Activated CD4-positive, alpha-beta T cell treated with anti-CD3 and anti-CD28 coated beads, Interleukin-2, amount 50 U/mL, for 24 hours (primary cell): ENCODE data around the gene CENPO.

Experiments
- DNase-seq, 2 donors: peaks; one replicate each; pipeline ENCODE4 v3.0.0-alpha.2; 2020; ENCODE audit warnings: low read depth in 1 of 2, low spot score in 1 of 2

Gene CENPO

DNA sequence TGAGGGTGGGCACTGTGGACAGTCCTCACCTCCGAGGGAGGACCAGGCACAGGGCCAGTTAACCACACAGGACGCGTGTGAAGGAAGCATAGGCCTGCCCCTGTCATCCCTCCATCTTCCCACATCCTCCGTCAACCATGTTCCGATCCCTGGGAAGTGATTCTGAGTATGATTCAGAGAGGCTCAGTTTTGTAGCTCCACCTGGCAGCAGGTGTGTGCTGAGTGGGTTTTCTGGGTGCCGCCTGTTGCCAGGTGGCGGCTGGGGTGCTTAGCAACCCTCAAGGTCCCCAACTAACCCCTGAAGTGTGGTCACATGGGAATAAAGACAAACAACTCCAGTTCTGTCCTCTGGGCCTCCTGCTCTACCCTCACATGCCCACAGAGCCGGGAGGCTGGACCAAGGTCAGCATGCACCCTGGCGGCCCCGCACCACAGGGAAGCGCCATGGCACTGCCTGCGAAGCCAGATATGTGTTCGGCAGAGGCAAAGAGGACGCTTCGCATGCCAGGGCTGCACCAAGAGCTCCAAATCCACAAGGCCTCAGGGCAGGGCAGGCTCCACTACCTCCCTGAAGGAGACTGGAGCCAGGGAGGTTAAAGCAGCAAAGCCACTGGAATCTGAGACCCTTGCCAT lies 66.9 kb downstream of the CENPO start:
- no peak for DNase-seq

DNA sequence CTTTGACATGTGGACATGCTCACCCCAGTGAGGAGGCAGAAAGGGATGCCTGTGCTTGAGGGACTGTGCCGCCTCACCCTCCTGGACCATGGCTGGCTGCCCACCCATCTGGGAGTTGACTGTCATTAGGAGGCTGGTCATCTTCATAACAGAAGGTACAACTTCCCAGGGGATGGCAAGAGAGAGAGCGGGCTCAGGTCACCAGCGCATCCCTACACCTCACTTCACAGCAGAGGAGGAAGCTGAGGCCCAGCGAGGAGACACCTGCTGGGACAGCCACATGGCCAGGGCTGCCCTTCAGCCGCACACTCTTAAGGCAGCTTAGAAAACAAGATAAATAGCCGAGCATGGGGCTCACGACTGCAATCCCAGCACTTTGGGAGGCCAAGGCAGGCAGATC lies 67.4 kb downstream of the CENPO start:
- DNase-seq = no peak

DNA sequence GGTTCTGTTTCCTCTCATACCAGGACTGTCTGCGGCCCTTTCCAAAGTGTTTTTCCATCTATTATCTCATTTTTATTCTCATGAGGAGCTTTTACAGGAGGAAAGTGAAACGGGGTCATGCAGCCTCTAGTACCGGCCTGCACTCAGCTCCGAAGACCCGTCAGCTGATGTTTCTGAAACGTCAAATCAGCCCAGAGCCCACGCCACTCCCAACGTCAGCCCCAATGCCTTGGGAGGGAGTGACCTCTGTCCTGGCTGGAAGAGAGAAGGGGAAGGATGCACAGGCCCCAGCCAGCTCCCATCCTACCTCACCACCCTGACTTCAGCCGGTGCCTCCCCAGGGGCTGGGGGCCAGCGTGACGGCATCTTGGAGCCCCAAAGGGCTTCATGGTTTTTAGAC lies 68.3 kb downstream of the CENPO start:
- DNase-seq = no peak

DNA sequence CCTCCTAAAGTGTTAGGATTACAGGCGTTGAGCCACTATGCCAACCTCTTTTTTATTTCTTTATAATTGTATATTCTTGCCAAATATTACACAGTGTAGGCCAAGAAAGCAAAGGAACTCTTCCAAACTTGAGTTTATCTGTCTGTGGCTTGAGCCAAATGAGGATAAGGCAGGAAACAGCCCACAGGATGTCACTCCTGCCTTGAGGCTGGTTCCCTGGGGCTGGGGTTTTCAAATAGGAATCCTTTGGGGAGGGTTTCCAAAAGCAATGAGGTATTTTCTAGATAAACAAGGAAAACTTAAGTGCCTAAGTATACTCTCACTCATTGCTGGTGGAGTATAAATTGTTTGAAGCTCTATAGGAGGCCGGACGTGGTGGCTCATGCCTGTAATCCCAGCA lies 70.4 kb downstream of the CENPO start:
- DNase-seq = no peak

DNA sequence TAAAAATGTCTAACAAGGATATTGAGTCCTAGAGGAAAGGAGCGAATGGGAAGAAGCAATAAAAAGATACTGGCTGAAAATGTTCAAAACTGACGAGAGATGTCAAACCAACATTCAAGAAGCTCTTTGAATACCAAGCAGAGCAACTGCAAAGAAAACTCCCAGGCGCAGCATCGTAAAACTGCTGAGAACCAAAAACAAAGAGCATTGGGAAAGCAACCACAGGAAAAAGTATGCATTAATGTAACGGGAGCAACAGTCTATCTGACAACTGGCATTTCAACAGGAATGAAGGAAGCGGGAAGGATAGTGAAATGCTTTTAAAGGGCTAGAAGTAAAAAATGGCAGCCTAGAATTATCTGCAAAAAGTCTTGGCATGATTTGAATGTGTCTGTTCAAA lies 73.7 kb downstream of the CENPO start:
- no peak for DNase-seq

DNA sequence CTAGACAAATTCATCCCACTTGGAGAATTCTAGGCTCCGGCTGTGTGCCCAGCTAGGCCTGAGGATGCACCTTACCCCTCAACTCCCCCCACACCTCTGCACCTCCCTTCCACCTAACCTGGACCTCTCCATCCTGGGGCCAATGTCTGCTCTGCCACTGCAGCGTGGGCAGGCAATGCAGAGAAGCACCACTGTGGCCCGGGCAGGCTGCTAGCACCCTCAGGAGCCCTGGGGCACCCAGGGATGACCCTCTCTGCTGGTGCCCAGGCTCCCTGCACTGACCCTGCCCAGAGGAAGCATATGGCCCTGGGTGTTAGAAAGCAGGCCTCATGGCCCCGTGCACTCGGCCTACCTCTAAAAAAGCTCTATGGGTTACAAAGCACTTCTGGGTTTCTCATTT lies 77.2 kb downstream of the CENPO start:
- no peak for DNase-seq

DNA sequence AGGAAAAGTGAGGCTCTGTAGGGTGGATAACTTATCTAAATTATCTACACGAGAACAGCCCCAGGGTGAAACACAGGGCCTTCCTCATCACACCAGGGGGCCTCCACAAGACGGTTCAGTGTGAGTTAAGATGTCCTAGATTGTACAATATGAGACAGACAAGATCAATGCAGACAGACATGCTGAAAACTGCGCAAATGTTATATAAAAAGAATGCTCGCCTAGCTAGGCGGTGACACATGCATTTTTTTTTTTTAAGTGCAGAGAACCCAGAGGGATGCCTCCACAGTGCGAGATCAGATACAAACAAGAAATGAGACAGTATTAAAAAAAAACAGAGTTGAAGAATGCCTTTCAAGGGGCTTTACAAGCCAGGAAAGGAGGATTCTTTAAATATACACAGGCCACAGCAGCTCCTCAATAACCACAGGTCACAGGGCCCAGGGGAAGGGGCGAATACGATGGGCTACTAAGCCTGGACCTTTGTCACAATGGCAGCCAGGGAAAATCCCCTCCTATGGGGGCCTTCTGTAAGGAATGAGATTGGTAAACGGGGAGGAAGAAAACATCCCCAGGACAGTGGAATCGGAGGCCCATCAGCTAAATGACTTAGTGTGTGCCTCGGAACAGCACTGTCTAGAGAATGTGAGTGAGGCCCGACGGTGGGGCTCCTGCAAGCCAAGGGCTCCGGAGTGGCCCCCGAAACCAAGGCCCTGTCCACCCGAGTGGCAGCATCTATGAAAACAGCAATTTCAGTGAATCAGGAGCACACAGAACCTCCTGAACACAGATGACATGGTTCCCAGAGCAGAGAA lies 77.9 kb downstream of the CENPO start:
- DNase-seq = no peak

DNA sequence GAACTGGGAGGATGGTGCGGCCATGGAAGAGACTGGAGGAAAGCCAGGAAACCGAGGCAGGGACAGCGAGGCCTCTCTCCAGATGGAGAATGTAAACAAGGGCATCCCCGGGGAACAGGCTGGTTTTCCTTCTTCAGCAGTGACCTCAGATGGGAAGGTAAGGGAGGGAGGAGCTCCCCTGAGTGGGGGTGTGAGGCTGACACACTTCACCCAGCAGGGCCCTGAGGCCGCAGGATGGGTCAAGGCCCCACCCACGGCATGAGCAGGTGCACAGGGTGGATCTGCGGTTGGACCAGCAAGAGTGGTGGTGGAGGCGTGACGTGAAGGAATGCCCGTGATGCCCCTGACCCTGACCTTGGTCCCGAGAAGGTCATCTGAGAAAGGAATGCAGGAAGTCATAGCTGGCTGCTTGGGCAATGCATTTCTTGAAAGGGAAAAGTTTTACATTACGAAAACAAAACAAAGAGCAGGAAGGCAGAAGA lies 78.7 kb downstream of the CENPO start:
- DNase-seq = no peak
